ENCODE results near the gene ESAM.

The ESAM gene

DNA sequence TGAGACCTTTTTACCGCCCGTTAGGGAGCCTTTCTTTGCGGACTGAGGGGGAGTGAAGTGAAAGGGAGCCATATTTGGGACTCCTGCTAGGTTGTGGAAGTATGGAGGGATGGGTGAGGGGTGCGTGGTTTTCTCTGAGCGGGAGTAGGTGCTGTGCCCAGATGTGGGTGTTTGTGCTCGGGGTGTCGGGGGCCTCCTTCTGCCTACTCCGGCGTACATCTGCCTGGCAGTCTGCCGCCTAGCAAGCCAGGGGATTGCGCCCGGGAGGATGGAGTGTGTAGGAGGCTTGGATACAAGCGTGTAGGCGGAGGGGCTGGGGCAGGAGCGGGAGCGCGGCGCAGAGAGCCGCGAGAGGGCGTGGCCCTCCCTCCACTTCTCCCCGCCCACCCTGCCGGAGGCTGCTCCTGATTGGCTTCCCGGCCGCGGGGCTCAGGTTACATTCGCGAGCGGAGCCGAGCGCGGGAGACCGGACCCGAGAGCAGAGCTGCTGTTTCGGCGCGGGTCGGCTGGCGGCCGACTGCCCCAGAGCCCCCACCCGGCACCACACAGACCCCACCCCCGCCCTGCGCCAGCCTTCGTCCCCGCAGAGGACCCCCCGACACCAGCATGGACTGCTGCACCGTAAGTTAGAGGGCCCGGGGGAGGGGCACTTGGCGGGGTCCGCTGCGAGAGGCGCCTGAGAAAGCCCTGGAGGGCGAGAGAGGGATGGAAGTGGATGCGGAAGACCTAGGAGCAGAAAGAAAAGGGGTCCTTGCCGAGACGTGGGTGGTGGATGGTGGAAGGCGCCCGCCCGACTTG is 22.4 kb downstream of the ESAM start, which contains the start of gene NRGN:
Gene NRGN, plus strand, starts transcription at position 464 of the 798 bp plus-strand sequence. Its CDS starts 143 bp downstream, at position 607.
- no peaks in the 10 kb centered on the region for H3K9me3 ChIP-seq (ENCODE audit: control insufficient read depth, insufficient read depth, low read length)
- H3K36me3 ChIP-seq (ENCODE audit: insufficient read depth, low read length), result no peaks in the 10 kb centered on the region
- peak within 1 kb of the TSS; percentile 41; the same call in 1 of the 2 replicates for H3K9ac ChIP-seq (ENCODE audit: low read depth, low read length)
- H3K4me1 ChIP-seq (ENCODE audit: insufficient read depth, low read length), result 0 out of 2 replicates have a peak, but pooled peaks cover 3% of the 10 kb centered on the region

DNA sequence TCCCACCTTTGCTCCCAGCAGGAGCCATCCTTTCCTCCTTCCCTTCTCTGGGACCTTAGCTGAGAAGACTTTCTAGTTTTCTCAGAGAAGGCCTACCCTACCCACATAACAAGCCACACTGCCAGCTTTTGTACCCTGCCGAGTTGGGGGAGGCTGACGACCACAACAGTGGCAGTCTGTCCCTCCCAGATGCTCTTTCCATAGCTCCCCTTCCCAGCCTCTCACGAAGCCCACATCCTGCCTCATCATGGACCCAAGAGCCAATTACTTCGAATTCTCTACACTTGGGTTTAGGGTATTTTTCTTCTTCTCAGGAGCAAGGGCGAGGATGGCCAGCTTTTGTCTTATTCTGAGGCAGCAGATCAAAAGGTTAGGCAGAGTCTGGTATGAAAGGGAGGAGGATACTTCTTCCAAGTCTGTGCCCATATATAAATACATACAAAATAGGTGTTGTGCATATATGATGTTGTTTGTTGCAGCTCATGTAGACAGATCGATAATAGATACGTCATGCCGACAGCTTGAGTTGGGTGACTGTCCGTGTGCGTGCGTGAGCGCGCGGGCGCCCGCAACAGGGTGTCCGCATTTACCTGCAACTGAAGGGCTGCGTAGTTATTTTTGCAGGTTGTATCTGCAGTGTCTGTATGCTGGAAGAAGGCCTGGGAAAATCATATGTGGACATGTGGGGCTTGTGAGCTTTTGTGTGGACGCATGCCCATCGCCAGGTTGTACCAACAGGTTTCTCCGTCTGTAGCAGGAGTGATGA is 23.2 kb downstream of the ESAM start:
- H3K9ac ChIP-seq (ENCODE audit: low read depth, low read length), result peak overlapping the region; percentile 31; the same call in 1 of the 2 replicates
- H3K4me1 ChIP-seq (ENCODE audit: insufficient read depth, low read length), result 0 out of 2 replicates have a peak, but pooled peaks cover 3% of the 10 kb centered on the region
- H3K36me3 ChIP-seq (ENCODE audit: insufficient read depth, low read length), result no peaks in the 10 kb centered on the region
- no peaks in the 10 kb centered on the region for H3K9me3 ChIP-seq (ENCODE audit: control insufficient read depth, insufficient read depth, low read length)

DNA sequence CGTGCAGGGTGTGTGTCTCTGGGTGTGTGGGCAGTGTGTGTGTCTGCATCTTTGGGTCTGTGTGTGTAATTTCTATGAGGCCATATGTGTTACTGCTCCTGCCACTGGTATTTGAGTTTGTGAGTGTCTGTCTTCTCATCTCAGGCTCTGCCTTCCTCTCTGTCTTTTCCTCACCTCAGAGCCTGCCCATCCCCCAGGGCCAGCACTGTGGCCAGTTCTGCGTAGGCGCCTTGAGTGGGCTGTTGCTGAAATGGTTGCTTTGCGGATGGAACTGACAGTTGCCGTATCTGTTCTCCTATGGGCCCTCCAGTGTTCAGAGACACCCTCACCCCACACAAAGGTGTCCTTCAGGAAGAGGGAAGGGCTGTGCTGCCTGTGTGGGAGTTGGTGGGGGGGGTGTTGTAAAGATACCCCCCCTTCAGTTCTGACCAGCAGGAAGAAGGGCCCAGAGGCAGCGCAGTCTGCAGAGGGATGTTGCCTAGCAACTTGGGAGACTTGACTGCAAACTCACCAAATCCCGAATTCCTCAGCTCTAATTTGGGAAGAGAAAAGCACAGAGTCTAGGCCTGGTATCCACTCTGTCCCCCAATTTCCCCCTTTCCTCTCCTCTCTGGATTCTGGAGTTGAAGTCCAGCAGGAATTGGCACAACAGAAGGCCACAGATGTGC is 24.3 kb downstream of the ESAM start:
- H3K36me3 ChIP-seq (ENCODE audit: insufficient read depth, low read length), result no peaks in the 10 kb centered on the region
- no peaks in the 10 kb centered on the region for H3K9me3 ChIP-seq (ENCODE audit: control insufficient read depth, insufficient read depth, low read length)
- H3K4me1 ChIP-seq (ENCODE audit: insufficient read depth, low read length), result 0 out of 2 replicates have a peak, but pooled peaks cover 3% of the 10 kb centered on the region
- H3K9ac ChIP-seq (ENCODE audit: low read depth, low read length), result no peak overlapping the region

GRCh38 chr11:124736736-124737135 is 25.4 kb downstream of the ESAM start:
- Histone ChIP-seq H3K9ac (ENCODE audit: low read depth, low read length) (no peak overlapping the region), H3K9me3 (ENCODE audit: control insufficient read depth, insufficient read depth, low read length) (no peaks in the 10 kb centered on the region)

DNA sequence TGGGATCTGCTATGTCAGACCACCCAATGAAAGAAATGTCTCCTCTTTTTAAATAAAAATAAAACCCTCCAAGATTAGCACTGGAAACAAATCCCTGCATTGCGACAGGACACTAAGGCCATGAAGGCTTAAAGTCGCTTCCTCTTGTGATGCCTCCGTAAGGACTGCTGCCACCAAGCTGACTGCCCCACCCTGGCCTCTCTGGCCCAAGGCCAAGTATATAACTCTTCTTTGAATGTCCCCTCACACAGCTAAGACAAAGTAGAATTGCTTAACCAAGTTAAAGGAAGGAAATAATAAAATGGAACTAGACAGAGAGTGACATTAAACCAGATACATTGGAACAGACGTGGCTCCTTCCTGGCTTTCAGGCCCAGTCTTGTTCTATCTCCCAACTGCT is 29.9 kb downstream of the ESAM start:
- Histone ChIP-seq H3K9me3 (ENCODE audit: control insufficient read depth, insufficient read depth, low read length) (no peaks in the 10 kb centered on the region), H3K4me1 (ENCODE audit: insufficient read depth, low read length) (peaks cover 3% of the 10 kb centered on the region), H3K36me3 (ENCODE audit: insufficient read depth, low read length) (no peaks in the 10 kb centered on the region)

More at GRCh38 chr11:124736736-124737135, 25.4 kb downstream of the ESAM start:
- 0 out of 2 replicates have a peak, but pooled peaks cover 3% of the 10 kb centered on the region for H3K4me1 ChIP-seq (ENCODE audit: insufficient read depth, low read length)
- no peaks in the 10 kb centered on the region for H3K36me3 ChIP-seq (ENCODE audit: insufficient read depth, low read length)

DNA sequence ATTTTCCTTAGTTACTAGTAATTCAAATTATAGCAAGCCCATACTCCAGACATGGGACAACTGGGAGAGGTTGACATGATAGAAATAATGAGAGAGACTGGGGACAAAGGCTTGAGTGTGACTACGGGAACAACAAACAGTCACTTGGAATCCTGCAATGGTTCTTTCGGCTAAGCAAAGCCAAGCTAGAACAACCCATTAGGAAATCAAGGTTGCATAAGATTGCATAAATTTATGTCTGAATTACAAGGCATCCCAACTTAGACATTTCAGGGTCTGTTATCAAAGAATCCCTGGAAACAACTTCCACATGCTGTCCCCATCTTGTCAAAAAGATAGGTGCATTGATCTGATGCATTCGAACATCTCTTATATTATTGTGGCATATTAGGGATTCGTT is 32.5 kb downstream of the ESAM start:
- H3K9ac ChIP-seq (ENCODE audit: low read depth, low read length), result no peak overlapping the region
- no peaks in the 10 kb centered on the region for H3K36me3 ChIP-seq (ENCODE audit: insufficient read depth, low read length)
- H3K9me3 ChIP-seq (ENCODE audit: control insufficient read depth, insufficient read depth, low read length), result no peaks in the 10 kb centered on the region
- H3K4me1 ChIP-seq (ENCODE audit: insufficient read depth, low read length), result peaks cover 20% of the 10 kb centered on the region

More for the DNA sequence above, 29.9 kb downstream of the ESAM start:
- H3K9ac ChIP-seq (ENCODE audit: low read depth, low read length), result no peak overlapping the region

DNA sequence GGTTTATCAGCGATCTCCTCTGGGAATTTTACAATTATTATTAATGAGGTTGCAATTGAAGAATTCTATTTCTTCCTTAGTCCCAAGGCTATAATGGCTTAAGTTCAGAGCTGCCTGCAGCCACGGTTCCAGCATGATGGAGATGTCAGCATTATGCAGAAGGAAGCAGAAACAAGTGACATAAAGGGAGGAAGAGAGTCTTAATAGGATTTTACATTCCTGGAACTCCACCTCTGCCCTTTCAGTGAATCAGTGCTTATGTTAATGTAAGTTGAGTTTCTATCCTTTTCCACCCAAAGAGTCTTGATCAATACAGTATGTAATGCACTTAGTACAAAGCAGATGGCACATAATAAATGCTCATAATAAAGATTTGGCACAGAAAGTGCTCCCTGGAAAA is 34.0 kb downstream of the ESAM start:
- H3K9ac ChIP-seq (ENCODE audit: low read depth, low read length), result no peak overlapping the region
- no peaks in the 10 kb centered on the region for H3K9me3 ChIP-seq (ENCODE audit: control insufficient read depth, insufficient read depth, low read length)
- peaks cover 20% of the 10 kb centered on the region for H3K4me1 ChIP-seq (ENCODE audit: insufficient read depth, low read length)
- no peaks in the 10 kb centered on the region for H3K36me3 ChIP-seq (ENCODE audit: insufficient read depth, low read length)

DNA sequence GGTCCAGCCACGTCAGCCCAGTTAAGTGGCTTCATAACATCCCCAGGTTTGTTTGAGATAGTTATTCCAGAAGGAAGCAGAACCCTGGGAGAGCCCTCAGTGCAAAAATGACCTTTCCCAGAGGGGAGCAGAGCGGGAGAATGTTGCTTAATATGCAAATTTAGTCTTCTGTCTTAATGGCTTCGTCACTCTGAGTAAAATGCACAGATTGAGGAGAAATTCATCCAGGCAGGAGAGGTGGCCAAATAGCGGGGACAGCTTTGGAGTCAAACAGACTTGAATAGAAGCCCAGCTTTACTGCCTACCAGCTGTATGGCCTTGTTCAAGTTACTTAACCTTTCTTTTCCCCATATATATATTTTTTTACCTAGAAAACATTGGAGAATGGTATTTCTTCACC is 34.6 kb downstream of the ESAM start:
- Histone ChIP-seq H3K9ac (ENCODE audit: low read depth, low read length) (no peak overlapping the region), H3K9me3 (ENCODE audit: control insufficient read depth, insufficient read depth, low read length) (no peaks in the 10 kb centered on the region), H3K4me1 (ENCODE audit: insufficient read depth, low read length) (peaks cover 20% of the 10 kb centered on the region), H3K36me3 (ENCODE audit: insufficient read depth, low read length) (no peaks in the 10 kb centered on the region)

DNA sequence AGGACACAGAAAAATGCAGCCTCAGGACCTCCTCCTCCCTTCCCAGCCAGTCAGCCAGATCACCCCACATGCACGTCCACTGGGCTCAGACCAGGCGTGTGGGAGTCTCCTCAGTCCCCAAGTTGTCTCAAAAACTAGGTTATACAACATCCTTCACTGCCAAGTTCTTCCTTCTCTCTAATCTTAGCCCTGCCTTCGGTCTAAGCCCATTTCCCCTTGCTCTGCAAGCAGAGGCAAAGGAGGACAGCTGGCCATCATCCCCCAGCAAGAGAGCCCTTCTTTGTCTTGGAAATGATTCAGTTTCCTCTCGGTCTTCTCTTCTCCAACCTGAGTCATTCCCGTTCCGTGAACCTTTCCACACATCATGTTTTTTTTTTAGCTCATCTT is 36.4 kb downstream of the ESAM start:
- H3K36me3 ChIP-seq (ENCODE audit: insufficient read depth, low read length), result no peaks in the 10 kb centered on the region
- H3K9ac ChIP-seq (ENCODE audit: low read depth, low read length), result no peak overlapping the region; the same call in 1 of the 2 replicates
- H3K9me3 ChIP-seq (ENCODE audit: control insufficient read depth, insufficient read depth, low read length), result no peaks in the 10 kb centered on the region
- peaks cover 20% of the 10 kb centered on the region for H3K4me1 ChIP-seq (ENCODE audit: insufficient read depth, low read length)

DNA sequence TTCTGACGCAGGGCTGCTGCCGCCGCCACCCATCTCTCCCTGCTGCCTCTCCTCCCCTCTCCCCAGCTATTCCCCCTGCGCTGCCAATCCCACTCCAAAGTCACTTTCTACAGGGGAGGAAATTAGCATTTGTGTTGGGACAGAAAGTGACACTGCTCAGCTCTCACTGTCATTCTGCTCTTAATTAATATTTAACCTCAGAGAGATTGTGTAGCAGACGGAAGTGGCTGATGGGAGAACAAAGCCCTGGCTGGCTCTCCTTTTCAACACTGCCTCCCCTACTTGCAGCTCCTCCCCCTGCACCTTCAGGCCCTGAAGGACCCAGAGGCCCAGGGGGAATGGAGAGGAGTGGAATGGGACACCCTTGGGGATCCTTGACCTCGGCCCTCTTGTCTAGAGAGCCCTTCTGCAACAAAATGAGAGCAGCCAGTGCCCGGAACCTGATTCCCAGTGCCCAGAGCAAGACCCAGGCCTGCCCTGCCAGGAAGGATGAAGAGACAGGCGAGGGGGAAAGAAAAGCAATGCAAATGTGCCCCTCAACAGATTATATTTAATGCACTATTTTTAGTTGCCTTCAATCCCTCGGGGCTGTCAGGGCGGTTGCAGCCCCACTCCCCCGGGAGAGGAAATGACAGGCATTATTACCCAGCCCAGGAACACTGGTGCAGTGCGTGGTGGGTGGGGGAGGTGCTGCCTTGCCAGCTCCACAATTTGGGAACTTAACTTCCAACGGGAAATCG is 36.9 kb downstream of the ESAM start:
- Histone ChIP-seq H3K9ac (ENCODE audit: low read depth, low read length) (no peak overlapping the region; the same call in 1 of the 2 replicates), H3K9me3 (ENCODE audit: control insufficient read depth, insufficient read depth, low read length) (no peaks in the 10 kb centered on the region), H3K4me1 (ENCODE audit: insufficient read depth, low read length) (peaks cover 20% of the 10 kb centered on the region), H3K36me3 (ENCODE audit: insufficient read depth, low read length) (no peaks in the 10 kb centered on the region)

DNA sequence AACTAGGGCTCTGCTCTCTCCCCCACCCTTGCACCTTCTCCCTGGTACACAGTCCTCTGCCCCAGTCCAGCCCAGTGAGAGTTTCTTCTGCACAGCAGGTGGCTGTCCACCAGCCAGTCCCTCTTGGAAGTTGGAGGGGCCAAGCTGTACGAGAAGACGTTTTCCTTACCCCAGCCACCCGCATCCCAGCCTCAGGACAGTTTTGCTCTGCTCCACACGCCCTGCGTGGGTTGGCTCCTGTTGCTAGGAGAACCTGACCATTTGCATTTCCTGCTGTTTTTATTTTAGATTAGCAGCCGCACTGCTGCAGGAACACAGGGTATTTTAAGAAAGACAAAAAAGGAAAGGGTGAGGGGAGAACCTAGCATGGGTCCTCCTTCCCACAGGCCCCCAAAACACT is 39.9 kb downstream of the ESAM start:
- H3K9ac ChIP-seq (ENCODE audit: low read depth, low read length), result no peak overlapping the region
- H3K4me1 ChIP-seq (ENCODE audit: insufficient read depth, low read length), result peaks cover 22% of the 10 kb centered on the region
- H3K9me3 ChIP-seq (ENCODE audit: control insufficient read depth, insufficient read depth, low read length), result no peaks in the 10 kb centered on the region
- H3K36me3 ChIP-seq (ENCODE audit: insufficient read depth, low read length), result no peaks in the 10 kb centered on the region

DNA sequence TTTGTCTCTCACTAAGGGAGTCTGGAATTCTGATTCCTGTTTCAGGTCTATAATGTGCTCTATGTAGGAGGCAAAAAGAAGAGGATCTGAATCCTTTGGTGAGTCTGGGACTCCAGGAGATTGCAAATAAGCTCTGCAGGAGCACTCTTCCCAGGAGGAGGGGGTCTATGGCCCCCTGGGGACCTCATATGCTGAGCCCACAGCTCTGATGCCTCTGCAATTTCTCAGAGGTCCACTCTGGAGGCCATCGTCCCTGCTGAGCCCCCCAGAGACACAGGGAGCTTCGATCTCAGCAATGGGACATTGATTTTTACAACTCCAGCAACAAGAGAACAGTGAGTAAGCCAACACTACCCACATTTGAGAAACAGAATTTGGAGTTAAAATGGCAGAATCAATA is 42.6 kb downstream of the ESAM start:
- Histone ChIP-seq H3K36me3 (ENCODE audit: insufficient read depth, low read length) (no peaks in the 10 kb centered on the region), H3K4me1 (ENCODE audit: insufficient read depth, low read length) (peaks cover 8% of the 10 kb centered on the region; the same call in 1 of the 2 replicates), H3K9ac (ENCODE audit: low read depth, low read length) (no peak overlapping the region), H3K9me3 (ENCODE audit: control insufficient read depth, insufficient read depth, low read length) (no peaks in the 10 kb centered on the region)

DNA sequence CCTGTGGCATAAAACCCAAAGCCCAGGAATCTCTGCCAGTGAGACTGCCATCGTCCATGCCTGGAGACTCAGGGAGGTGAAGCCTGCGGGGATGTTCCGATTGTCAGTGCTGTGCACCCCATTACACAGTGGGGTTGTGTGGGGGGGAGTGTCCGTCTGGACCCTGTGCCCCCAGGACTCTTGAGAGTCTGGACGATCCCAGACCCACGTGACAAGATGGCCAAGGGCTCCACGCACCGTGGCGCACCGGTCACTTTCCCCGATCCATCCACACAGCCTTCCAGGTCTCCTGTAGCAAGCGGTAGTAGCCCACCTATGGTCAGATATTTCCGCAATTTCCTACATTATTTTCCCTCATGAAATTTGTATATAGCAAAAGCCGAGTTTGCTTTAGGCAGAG is 43.3 kb downstream of the ESAM start:
- no peaks in the 10 kb centered on the region for H3K9me3 ChIP-seq (ENCODE audit: control insufficient read depth, insufficient read depth, low read length)
- H3K9ac ChIP-seq (ENCODE audit: low read depth, low read length), result peak overlapping the region; percentile 55; the same call in 1 of the 2 replicates
- H3K4me1 ChIP-seq (ENCODE audit: insufficient read depth, low read length), result peaks cover 8% of the 10 kb centered on the region; the same call in 1 of the 2 replicates
- H3K36me3 ChIP-seq (ENCODE audit: insufficient read depth, low read length), result no peaks in the 10 kb centered on the region
